ENCODE measurements around the gene DNM1L. TPM values are rescaled to one million over a fixed set of nuclear protein-coding genes. Genes with fewer than 3 reads are reported as not detected.

Gene DNM1L
- 82.1 TPM for total RNA-seq (ENCODE audit: unreplicated experiment)
- long read RNA-seq, full-length matches to known transcripts, result 22 of 26 reads
- long read RNA-seq, partial matches to known transcripts, result 1 of 26 reads
- long read RNA-seq, other reads (novel, unspliced or antisense), result 3 of 26 reads

DNA sequence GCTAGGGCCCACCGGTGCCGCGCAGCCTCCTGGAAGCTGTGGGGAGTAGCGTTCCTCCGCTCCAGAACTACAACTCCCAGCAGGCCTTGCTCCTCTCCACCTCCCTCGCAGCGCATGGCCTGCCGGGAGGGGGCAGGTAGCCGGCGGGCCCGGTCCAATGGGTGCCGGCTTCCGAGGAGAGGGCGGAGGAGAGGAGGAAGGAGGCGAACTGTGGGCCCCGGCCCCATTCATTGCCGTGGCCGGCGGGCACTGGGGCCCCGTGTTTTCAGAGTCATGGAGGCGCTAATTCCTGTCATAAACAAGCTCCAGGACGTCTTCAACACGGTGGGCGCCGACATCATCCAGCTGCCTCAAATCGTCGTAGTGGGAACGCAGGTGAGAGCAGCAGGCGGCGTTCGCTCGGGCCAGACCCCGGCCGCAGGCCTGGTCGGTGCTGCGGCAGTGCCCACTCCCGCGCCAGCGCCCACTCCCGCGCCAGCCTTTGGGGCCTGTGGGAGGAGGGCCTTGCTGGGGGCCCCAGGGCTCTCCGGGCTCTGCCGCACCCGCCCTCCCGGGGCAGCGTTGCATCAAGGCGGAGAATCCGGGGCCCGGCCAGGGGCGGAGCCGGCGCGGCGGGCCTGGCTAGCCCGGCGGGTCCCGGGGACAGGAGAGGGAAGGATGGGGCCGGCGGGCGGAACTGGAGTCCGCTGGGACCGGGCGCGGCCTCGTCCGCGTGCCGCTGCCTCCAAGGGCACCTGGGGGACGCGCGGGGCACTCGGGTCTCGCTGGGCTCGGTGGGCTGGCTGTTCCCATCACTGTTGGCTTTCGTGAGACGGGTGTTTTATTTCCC lies at the start of gene DNM1L:
Gene DNM1L, plus strand, starts transcription at position 211 of the 829 bp plus-strand sequence. Its CDS starts 63 bp downstream, at position 274.
- Mint-ChIP-seq H3K9me3 (ENCODE audit: unreplicated experiment) (no peaks in the 10 kb centered on the region), H3K4me1 (ENCODE audit: unreplicated experiment) (peaks cover 8% of the 10 kb centered on the region), H3K27me3 (ENCODE audit: unreplicated experiment) (peaks cover 5% of the 10 kb centered on the region), H3K36me3 (ENCODE audit: low read depth, unreplicated experiment) (peaks cover 4% of the 10 kb centered on the region), H3K4me3 (ENCODE audit: unreplicated experiment) (peak within 1 kb of the TSS; percentile 98), H3K27ac (ENCODE audit: unreplicated experiment) (peak within 1 kb of the TSS; percentile 96)
- TF ChIP-seq, protein P1, sequence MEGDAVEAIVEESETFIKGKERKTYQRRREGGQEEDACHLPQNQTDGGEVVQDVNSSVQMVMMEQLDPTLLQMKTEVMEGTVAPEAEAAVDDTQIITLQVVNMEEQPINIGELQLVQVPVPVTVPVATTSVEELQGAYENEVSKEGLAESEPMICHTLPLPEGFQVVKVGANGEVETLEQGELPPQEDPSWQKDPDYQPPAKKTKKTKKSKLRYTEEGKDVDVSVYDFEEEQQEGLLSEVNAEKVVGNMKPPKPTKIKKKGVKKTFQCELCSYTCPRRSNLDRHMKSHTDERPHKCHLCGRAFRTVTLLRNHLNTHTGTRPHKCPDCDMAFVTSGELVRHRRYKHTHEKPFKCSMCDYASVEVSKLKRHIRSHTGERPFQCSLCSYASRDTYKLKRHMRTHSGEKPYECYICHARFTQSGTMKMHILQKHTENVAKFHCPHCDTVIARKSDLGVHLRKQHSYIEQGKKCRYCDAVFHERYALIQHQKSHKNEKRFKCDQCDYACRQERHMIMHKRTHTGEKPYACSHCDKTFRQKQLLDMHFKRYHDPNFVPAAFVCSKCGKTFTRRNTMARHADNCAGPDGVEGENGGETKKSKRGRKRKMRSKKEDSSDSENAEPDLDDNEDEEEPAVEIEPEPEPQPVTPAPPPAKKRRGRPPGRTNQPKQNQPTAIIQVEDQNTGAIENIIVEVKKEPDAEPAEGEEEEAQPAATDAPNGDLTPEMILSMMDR (IDR thresholded peaks at IDR 0.05; ENCODE audit: unreplicated experiment), result no peak
- DNase-seq (ENCODE audit: low spot score), result peak; percentile 92

DNA sequence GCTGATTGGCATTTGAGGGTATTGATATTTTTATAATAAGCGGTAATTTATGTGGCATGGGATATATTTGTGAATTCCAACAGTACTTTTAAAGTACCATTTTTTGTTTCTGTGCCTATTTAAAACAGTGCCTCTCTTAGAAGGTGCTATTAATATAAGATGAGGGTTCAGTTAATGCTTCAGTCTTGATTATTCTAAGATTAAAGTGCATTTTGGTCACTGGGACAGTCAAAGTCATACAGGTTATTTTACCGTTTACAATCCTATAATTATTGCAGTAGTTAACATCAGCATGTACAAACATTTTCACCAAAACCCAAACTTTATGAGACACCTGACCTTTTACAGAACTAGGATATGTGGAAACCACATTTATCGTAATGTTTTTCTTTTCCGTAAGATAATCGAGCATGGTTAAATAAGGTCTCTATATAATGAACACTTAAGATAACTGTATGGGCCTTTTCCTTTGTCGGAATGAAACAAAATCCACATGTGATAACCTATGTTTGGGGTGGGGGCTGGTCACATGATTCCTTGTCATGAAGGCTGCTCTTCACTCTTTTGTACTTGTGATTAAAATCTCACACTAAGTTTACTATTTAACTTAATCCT lies 37.7 kb upstream of the DNM1L start:
- H3K4me1 Mint-ChIP-seq (ENCODE audit: unreplicated experiment), result no peaks in the 10 kb centered on the region
- DNase-seq (ENCODE audit: low spot score), result no peak
- H3K27me3 Mint-ChIP-seq (ENCODE audit: unreplicated experiment), result no peaks in the 10 kb centered on the region
- no peaks in the 10 kb centered on the region for H3K9me3 Mint-ChIP-seq (ENCODE audit: unreplicated experiment)
- no peak overlapping the region for H3K4me3 Mint-ChIP-seq (ENCODE audit: unreplicated experiment)
- peaks cover 11% of the 10 kb centered on the region for H3K36me3 Mint-ChIP-seq (ENCODE audit: low read depth, unreplicated experiment)
- TF ChIP-seq, protein P1 (IDR thresholded peaks at IDR 0.05; ENCODE audit: unreplicated experiment), result no peak
- H3K27ac Mint-ChIP-seq (ENCODE audit: unreplicated experiment), result no peak overlapping the region

DNA sequence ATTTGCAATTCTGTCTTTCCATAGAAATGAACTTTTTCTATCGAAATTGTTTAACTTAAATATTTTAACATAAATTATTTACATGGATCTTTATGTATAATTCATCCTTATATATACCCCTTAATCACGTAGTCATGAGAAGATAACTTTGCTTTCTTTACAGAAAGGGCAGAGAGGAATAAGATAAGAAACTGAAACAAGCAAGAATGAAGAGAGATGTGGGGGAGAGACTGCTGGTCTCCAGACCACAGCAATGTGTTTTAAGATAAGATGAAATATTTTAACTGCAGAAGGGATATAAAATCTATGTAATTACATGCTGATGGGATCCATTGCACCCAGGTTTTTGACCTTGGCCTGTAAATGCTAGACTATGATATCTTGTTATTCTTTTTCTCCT lies 34.7 kb upstream of the DNM1L start:
- Mint-ChIP-seq H3K9me3 (ENCODE audit: unreplicated experiment) (no peaks in the 10 kb centered on the region), H3K4me3 (ENCODE audit: unreplicated experiment) (no peak overlapping the region), H3K27ac (ENCODE audit: unreplicated experiment) (no peak overlapping the region), H3K4me1 (ENCODE audit: unreplicated experiment) (no peaks in the 10 kb centered on the region), H3K27me3 (ENCODE audit: unreplicated experiment) (no peaks in the 10 kb centered on the region), H3K36me3 (ENCODE audit: low read depth, unreplicated experiment) (no peaks in the 10 kb centered on the region)
- TF ChIP-seq, protein P1 (IDR thresholded peaks at IDR 0.05; ENCODE audit: unreplicated experiment), result no peak
- no peak for DNase-seq (ENCODE audit: low spot score)

DNA sequence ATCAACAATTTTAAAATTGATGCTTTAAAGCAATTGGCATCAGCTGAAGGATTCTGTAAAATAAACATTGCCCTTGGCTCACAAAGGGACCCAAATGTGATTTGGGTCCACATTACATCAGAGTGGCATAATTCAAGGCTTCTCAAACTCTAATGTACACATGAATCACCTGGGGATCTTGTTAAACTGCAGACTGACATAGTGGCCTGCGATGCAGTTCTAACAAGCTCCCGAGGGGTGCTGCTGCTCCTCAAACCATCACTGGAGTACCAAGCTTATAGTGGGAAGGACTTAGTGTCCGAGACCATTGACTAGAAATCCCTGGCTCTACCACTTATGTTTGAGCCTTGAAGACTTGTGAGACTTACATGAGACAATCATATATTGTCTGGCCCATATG lies 31.8 kb upstream of the DNM1L start:
- Mint-ChIP-seq H3K27ac (ENCODE audit: unreplicated experiment) (no peak overlapping the region), H3K9me3 (ENCODE audit: unreplicated experiment) (no peaks in the 10 kb centered on the region), H3K27me3 (ENCODE audit: unreplicated experiment) (peaks cover 5% of the 10 kb centered on the region), H3K36me3 (ENCODE audit: low read depth, unreplicated experiment) (no peaks in the 10 kb centered on the region), H3K4me3 (ENCODE audit: unreplicated experiment) (no peak overlapping the region), H3K4me1 (ENCODE audit: unreplicated experiment) (peaks cover 9% of the 10 kb centered on the region)
- TF ChIP-seq, protein P1 (IDR thresholded peaks at IDR 0.05; ENCODE audit: unreplicated experiment), result no peak
- DNase-seq (ENCODE audit: low spot score), result no peak

DNA sequence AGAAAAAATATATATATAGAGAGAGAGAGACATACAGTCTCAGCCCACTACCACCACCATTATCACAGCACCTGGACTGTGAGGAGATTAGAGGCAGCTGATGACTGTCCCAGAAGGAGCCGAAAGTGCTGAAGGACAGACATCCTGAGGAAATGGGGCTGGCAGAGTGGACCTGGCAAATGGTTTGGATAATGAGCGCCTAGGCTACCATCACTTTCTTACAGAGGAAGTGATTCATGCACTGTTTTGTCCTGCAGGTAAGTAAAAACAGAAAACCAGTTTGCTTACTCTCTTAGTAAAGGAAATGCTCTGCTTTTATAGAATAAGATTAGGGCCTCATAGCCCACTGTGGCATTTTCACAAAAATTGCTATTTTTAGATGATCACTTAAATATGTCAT lies 28.6 kb upstream of the DNM1L start:
- peaks cover 9% of the 10 kb centered on the region for H3K4me1 Mint-ChIP-seq (ENCODE audit: unreplicated experiment)
- no peak overlapping the region for H3K27ac Mint-ChIP-seq (ENCODE audit: unreplicated experiment)
- no peak overlapping the region for H3K4me3 Mint-ChIP-seq (ENCODE audit: unreplicated experiment)
- DNase-seq (ENCODE audit: low spot score), result no peak
- H3K27me3 Mint-ChIP-seq (ENCODE audit: unreplicated experiment), result peaks cover 5% of the 10 kb centered on the region
- TF ChIP-seq, protein P1 (IDR thresholded peaks at IDR 0.05; ENCODE audit: unreplicated experiment), result no peak
- no peaks in the 10 kb centered on the region for H3K36me3 Mint-ChIP-seq (ENCODE audit: low read depth, unreplicated experiment)
- no peaks in the 10 kb centered on the region for H3K9me3 Mint-ChIP-seq (ENCODE audit: unreplicated experiment)
